ENCODE data around the gene RCBTB2. TPM values are rescaled to one million over a fixed set of nuclear protein-coding genes. Genes with fewer than 3 reads are reported as not detected.

The RCBTB2 gene
- total and polyA plus RNA-seq, 9 of the 15 experiments (the other 6 are each of a cell fraction or from before 2014, with no cell fraction given), result 0.91 to 3.3 (median 1.5) TPM

DNA sequence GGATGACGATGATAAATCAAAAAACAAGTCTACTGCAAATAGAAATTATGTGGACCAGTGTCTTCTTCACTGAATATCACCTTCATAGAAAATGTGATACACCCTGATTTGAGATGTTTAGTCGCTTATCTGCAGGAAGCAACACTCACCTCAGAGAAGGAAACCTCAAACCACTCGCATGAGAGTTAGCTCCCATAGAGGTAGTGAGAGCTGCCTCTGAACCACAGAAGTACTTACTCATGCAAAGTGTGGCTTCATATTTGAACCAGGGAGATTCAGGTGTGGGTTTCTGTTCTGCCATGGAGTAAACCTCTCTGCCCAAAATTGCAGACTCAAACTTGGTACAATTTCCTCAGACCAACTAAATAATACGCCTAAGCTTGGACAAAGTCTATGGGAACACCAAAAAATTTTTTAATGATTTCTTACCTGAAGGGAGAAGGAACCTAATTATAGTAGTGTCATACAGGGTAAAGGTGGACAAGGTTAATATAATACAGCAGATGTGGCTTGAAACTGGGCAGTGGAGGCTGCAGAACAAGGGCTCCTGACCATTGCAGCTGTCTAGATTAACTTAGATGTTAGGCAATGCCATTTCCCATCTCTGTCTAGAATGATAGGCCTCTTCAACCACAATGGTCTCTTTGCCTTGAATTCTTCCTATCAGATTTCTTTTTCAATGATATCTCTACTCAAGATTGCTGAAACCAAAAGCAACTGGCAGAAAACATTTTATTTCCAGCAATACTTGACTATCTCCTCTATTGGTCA, 29.6 kb upstream of the RCBTB2 start:
- intact Hi-C loops (cut with micrococcal nuclease), result no loop called here
- Histone ChIP-seq H3K4me2 (ENCODE audit: insufficient read depth, low read length) (no peak overlapping the region), H3K79me2 (ENCODE audit: control insufficient read depth, insufficient read depth, low read length) (no peaks in the 10 kb centered on the region), H3K9me3 (replicated peaks; ENCODE audit: control insufficient read depth, insufficient read depth, low read depth, low read length) (no peaks in the 10 kb centered on the region), H3K27ac (ENCODE audit: extremely low read depth, low read depth, low read length) (no peak overlapping the region), H3K36me3 (ENCODE audit: control insufficient read depth, insufficient read depth, low read length) (no peaks in the 10 kb centered on the region), H4K20me1 (replicated peaks; ENCODE audit: control insufficient read depth, insufficient read depth, low read length) (no peaks in the 10 kb centered on the region), H3K9me1 (ENCODE audit: control insufficient read depth, insufficient read depth, low read length) (no peaks in the 10 kb centered on the region), H3K9ac (ENCODE audit: insufficient read depth in 1 of 2, low read depth in 2 of 2, low read length in 2 of 2) (no peak overlapping the region), H2AFZ (ENCODE audit: low read depth, low read length) (no peak overlapping the region), H3K4me1 (replicated peaks in 1 of 2; ENCODE audit: control insufficient read depth in 2 of 2, insufficient read depth in 2 of 2, low read length in 2 of 2) (peaks cover 0 to 30% of the 10 kb centered on the region in 2 experiments; a peak in 2 of 5 replicates), H3K27me3 (ENCODE audit: control insufficient read depth in 2 of 2, insufficient read depth in 2 of 2, low read length in 2 of 2) (no peaks in the 10 kb centered on the region), H3K4me3 (no peak overlapping the region)
- CTCF ChIA-PET (ENCODE audit: low intra/inter-chr PET ratio), result no interaction called here
- peak; percentile 68 for ATAC-seq
- WGBS (ENCODE audit: insufficient coverage, low coverage, missing lambda C conversion rate), result 18% methylated on average over 4 of the region's 4 CpGs
- peak in 2 of 4 experiments; percentile 22 to 34 for DNase-seq (ENCODE audit: extremely low read depth in 1 of 4, low spot score in 3 of 4)
- TF ChIP-seq POLR3G (IDR thresholded peaks at IDR 0.05; ENCODE audit: extremely low read depth, insufficient read length, insufficient replicate concordance) (no peak), HMGN3 (IDR thresholded peaks at IDR 0.05; ENCODE audit: borderline replicate concordance, extremely low read depth, insufficient read length, low read depth, low read length) (no peak), TEAD4 (IDR thresholded peaks at IDR 0.05; ENCODE audit: low read length) (peak; percentile 67; the same call in 1 of the 2 replicates), TEAD4 (CRISPR knock-in tag; IDR thresholded peaks at IDR 0.05; ENCODE audit: borderline replicate concordance) (no peak), CBFA2T3 (IDR thresholded peaks at IDR 0.05) (peak; percentile 50), TCF3 (CRISPR knock-in tag; IDR thresholded peaks at IDR 0.05) (peak; percentile 41; the same call in 1 of the 2 replicates), RAD21 (CRISPR knock-in tag; conservative IDR thresholded peaks at IDR 0.05 in 1 of 2, IDR thresholded peaks at IDR 0.05 in 1 of 2) (no peak), TAL1 (IDR thresholded peaks at IDR 0.05) (0 out of 2 replicates have a peak, but pooled peaks have one; percentile 21), RCOR1 (IDR thresholded peaks at IDR 0.05; ENCODE audit: borderline replicate concordance in 1 of 2, low read depth in 2 of 2, low read length in 2 of 2) (0 out of 4 replicates have a peak, but pooled peaks of 1 of the 2 experiments have one; percentile 7), SRSF3 (IDR thresholded peaks at IDR 0.05; ENCODE audit: insufficient read depth, low read length) (no peak), KDM1A (IDR thresholded peaks at IDR 0.05) (peak in 1 of 2 experiments; percentile 14; a peak in 1 of 4 replicates), HCFC1 (IDR thresholded peaks at IDR 0.05; ENCODE audit: low read depth, low read length) (no peak), FOXO4 (CRISPR knock-in tag; IDR thresholded peaks at IDR 0.05) (no peak)
- TF ChIP-seq, protein P1, sequence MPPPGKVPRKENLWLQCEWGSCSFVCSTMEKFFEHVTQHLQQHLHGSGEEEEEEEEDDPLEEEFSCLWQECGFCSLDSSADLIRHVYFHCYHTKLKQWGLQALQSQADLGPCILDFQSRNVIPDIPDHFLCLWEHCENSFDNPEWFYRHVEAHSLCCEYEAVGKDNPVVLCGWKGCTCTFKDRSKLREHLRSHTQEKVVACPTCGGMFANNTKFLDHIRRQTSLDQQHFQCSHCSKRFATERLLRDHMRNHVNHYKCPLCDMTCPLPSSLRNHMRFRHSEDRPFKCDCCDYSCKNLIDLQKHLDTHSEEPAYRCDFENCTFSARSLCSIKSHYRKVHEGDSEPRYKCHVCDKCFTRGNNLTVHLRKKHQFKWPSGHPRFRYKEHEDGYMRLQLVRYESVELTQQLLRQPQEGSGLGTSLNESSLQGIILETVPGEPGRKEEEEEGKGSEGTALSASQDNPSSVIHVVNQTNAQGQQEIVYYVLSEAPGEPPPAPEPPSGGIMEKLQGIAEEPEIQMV (tag; conservative IDR thresholded peaks at IDR 0.05; ENCODE audit: low read depth), result no peak
- TF ChIP-seq, protein P2, sequence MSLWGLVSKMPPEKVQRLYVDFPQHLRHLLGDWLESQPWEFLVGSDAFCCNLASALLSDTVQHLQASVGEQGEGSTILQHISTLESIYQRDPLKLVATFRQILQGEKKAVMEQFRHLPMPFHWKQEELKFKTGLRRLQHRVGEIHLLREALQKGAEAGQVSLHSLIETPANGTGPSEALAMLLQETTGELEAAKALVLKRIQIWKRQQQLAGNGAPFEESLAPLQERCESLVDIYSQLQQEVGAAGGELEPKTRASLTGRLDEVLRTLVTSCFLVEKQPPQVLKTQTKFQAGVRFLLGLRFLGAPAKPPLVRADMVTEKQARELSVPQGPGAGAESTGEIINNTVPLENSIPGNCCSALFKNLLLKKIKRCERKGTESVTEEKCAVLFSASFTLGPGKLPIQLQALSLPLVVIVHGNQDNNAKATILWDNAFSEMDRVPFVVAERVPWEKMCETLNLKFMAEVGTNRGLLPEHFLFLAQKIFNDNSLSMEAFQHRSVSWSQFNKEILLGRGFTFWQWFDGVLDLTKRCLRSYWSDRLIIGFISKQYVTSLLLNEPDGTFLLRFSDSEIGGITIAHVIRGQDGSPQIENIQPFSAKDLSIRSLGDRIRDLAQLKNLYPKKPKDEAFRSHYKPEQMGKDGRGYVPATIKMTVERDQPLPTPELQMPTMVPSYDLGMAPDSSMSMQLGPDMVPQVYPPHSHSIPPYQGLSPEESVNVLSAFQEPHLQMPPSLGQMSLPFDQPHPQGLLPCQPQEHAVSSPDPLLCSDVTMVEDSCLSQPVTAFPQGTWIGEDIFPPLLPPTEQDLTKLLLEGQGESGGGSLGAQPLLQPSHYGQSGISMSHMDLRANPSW (CRISPR knock-in tag; IDR thresholded peaks at IDR 0.05), result no peak
- FAIRE-seq, result peak; percentile 75
- POLR2A ChIA-PET, result no interaction called here
- BruUV-seq (replicated peaks), result no TSS peak
- in situ Hi-C loops (cut with MboI), result no loop called here
